IPS DF 19.7 (cell line): ENCODE data around the gene CREB1.
"Not testable (repeated sequence)": the region's sequence is repeated elsewhere in the genome, so short reads cannot be mapped to it uniquely, and the experiment has no call there.

ENCODE experiments used
- DNase-seq: peaks from one replicate; pipeline ENCODE4 v3.0.0-alpha.2; 2013; ENCODE audit warnings: low read depth, low spot score

The CREB1 gene

DNA sequence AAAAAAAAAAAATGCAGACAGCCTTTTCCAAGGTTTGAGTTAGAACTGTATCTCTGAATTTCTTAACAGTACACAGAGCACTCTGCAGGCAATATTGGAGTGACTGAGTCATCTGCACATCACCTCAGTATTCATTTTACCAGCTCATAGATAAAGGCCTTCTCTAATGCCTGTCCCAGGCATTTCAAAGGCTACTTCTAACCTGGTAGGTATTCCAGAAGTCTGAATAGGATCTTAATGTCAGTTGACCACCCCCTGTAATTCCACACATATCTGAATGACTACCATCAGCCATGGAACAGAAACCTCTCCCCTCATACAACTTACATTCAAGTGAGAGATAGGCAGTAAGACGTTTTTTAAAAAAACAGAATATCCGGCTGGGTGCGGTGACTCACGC is 86.4 kb downstream of the CREB1 start:
- DNase-seq = no peak

DNA sequence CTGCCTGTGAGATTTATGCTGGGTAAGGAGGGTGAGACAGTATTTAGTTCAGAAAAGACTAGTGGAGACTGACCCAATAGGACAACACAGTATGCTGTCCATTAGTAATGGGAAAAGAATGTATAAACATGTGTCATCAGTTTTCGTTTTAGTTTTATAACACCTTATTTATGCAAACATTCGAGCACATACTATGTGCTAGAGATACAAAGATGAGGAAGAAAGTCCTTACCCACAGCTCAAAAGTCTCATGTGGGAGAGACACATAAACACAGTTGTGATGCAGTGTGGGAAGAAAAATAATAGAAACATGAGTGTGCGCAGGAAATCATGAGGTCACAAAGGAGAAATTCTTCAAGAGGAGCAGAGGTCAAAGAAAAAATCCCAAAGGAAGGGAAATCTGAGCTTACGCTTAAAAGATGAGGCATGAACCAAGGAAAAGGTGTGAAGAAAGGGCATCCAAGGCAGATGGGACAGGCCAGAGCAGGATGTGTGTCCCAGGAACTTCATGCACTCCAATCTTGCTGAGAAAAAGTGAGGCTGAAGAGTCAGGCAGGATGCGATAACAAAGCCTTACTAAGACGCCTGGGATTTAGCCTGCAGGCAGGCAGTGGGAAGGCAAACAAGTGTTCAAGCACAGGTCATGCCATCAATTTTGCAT is 87.4 kb downstream of the CREB1 start:
- DNase-seq = no peak

DNA sequence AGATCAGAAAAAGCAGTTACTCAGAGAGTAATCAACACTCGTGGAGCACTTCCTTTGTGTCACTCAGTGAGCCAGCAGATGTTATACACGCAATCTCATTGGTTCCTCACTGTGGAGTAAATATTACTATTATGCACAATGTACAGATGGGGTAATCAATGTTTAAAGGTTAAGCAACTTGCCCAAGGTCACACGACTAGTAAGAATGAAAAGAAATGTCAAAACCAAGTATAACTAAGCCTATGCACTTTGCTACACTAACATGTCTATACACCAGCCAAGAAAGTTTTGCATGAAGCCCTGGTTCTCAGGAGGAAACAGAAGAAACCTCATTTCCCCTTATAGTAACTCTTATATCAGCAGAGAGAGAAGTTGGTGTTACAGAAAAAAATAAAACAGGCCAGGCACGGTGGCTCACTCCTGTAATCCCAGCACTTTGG is 90.0 kb downstream of the CREB1 start:
- no peak for DNase-seq

DNA sequence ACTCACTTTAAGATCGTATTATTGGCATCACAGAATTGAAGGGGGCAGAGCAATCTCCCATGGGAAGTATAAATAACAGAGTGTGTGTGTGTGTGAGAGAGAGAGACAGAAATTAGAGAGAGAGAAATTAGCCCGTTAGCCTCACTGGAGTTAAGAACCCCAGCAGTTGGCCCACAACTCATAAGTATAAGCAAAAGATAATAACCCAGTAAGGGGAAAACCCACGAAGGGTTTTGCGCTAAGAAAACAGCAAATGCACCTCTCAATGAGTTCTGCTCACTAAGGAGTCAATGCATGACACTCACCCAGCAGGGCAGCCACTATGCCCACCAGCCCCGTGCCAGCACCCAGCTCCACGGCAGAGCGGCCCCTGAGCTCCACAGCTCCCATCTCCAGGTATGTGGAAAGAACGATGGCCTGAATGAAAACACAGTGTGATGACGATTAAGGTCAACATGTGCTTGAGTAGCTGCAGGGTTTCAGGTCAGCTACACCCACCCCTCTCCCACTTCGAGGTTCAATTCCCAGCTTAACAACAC is 91.8 kb downstream of the CREB1 start:
- DNase-seq = no peak

DNA sequence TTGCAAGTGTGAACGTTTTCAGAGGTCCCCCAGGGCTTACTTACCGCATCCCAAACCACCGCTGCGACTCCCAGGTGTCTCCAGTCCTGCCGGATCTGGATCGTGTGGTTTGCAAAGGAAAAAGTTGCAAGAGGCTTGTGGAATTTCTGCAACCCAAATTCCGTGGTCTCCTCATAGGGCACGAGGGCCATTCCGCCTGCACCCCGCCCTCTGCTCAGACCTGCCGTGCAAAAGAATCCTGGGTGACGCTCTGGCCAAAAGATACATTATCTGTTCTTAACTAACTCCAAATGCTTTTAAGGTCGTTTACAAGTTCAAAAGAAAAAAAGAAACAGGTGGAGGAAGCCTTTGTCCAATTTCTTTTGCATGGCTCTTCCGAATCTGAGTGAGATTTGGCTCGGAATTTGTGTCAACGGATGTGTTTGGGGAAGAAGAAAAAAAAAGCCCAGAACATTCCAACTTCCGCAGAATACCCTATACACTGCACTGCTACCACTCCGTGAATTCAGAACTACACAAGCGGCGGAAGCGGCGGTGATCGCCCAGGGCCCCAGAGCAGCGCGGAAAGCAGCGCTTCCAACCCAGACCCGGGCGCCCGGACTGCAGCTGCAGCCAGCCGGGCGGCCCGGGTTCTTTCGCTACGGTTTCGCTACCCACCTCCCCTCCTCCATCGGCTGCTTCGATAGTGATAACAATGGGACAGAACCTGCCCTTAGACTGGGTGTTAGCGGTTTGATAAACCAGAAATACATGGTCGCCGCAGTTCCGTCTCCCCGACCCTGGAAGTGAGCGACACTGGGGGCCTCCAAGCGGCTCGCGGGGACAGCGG is 94.6 kb downstream of the CREB1 start:
- peak; percentile 17 for DNase-seq

DNA sequence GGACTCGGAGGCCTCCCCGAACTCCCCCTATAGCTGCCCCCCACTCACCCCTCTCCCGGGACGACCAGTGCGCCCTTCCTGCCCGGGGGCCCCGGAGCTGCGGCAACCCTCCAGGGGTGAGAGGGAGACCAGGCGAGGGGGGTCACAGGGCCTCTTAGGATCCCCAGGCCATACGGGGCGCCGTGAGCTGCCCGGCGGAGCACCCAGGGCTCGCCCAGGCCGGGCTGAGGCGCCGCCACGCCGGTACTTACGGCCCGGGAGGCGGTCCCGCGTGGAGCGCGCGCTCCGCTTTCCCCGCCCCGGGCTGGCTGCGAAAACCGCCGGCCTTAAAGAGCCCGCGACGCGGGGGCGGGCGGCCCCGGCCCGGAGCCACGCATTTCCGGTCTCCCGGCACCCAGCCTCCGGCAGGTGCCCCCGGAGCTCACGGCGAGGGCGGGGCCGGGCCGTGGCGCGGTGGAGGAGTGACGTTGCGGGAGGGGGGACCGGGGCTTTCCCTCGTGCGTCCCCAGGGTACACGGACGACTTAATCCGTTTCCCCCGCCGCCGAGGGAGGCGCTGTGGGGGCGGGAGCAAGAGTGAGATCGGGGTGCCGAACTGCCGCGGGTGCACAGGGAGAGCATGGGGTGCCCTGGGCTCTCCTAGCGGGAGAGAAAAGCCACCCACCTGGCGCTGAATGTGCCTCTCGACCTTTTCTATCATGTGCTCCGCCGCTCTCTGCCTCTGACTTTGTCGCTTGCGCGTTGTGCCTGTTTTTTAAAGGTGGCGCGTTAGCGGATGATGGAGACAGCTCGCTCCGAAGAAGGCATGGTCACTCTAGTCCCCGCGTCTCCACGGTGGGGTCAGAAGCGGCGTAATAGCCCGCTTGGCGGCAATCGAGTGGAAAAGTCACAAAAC is 95.5 kb downstream of the CREB1 start, which contains the start of gene METTL21A:
Gene METTL21A (minus strand): TSS at position 381 of the 894 bp plus-strand sequence. CDS start 1,019 bp downstream, outside the sequence.
- peak; percentile 28 for DNase-seq

DNA sequence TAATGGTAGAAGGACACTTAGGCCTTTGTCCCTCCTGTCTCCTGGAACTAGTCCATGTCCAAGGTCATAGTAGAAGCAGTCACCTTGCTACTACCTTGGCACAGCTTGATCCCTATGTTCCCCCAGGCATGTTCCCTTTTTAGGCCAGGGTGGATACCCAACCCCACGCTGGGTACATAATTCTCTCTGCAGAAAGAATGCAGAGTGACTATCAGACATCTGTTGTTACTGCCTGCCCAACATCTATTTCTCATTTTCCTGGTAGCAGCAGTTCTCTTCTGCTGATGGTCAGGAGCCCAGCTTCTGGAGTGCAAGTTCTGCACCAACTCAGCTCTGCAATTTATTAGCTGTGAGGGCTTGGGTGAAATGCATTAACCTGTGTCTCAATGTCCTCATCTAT is 99.8 kb downstream of the CREB1 start:
- DNase-seq = no peak

DNA sequence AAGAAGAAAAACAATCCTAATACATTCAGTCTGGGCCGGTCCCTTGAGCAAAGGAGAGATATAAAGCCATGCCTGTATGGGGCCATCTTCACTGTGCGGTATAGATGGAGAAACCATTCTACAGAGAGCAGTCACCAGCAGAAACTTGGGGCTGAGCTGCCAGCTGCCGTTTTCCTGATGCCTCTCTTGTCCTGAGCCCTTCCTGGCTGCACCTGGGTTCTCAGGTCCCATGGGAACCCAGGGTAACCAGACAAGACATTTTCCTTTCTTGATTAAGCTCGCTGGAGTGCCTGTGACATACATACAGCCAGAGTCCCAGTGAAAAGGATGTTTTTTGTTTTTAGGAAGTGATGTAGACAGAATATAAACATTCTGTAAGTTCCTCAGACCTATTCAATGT is 100.7 kb downstream of the CREB1 start:
- no peak for DNase-seq

DNA sequence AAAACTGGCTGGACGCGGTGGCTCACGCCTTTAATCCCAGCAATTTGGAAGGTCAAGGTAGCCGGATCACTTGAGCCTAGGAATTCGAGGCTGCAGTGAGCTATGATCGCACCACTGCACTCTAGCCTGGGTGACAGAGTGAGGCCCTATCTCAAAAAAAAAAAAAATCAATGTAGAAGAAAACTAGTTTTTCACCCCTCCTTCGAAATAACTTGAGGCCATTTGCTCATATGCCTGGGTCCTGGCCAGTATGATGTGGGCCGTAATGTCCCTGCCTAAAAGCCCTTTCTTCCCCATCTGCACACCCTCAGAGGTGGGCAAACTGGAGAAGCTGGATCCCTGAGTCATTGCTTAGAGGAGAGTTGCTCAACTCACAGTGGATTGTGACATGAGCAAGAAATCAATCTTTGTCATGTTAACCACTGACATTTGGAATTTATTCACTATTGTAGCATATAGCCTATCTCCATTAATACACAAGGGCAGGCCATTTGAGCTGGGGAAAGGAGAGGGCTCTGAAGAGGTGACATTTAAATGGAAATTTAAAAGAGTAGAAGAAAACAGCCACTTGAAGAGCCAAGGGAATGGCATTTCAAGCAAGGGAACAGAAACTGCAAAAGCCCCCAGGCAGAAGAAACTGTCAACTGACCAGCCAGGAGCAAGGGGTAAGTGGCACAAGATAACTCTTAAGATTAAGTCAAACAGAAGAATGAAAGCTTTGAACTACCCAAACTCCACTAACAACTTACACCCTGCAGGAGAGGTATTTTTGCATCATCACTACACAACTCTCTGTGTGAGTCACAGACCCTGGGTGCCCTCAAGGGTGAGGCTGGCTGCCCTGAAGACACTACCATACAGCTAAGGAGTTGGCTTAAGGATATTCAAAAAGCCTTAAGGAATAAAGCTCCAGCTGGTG is 103.1 kb downstream of the CREB1 start:
- DNase-seq = no peak

DNA sequence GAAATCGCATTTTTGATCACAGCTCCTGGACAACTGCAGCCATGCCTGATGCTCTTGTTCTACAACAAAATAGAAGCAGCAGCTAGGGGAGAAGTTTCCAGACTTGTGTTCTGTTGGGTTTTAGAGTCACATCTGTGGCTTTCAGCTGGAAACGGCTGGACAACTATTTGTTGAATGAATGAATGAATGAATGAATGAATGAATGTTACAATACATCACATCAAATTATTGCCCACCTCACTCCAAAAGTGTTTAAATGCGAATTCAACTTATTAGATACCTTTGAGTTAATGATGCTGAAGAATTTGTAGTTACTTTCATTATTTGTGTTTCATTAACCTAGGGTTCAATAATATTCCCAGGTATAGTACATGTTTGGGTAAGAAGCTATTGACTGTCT is 103.9 kb downstream of the CREB1 start:
- DNase-seq = no peak

DNA sequence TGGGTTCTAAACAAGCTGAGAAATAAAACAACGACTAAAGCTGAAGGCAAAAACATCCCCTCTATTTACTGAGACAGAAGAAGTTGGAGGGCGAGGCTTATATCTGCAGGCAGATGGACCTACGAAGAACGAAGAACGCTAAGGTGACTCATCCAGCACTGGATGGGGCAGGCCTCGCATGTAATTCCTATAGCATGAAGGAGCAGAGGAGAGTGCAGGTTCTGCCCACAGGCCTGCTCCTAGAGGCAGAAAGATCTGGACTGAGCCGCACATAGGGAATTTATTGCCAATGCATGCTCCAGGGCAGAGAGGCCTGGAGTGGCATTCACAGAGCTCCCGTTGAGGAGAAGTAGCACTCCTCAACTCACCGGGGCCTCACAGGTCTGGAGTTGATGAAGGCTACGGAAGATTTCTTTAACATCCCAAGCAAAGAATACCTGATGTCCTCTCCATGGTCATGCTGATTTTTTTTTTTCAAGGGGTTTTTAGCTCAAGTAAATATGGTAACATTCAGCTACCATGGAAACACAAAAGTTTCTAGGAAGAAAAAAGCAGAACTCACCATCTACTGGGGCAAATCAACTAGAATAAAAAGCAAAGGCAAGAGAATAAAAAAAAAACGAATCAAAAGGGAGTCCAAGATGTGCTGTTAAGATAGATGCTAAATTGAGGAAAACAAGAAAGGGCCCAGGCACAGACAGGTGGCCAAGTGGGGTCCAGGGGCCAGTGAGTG is 105.9 kb downstream of the CREB1 start:
- no peak for DNase-seq

DNA sequence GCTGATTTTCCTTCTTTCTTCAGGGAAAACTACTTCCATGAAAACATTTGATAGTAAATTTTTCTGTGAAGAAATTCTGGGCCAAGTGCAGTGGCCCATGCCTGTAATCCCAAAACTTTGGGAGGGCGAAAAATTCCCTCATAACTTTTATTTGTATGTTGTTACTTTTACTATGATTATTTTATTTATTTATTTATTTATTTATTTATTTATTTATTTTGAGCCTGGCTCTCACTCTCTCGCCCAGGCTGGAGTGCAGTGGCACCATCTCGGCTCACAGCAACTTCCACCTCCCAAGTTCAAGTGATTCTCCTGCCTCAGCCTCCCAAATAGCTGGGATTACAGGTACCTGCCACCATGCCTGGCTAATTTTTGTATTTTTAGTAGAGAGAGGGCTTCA is 109.5 kb downstream of the CREB1 start:
- not testable (repeated sequence) for DNase-seq

DNA sequence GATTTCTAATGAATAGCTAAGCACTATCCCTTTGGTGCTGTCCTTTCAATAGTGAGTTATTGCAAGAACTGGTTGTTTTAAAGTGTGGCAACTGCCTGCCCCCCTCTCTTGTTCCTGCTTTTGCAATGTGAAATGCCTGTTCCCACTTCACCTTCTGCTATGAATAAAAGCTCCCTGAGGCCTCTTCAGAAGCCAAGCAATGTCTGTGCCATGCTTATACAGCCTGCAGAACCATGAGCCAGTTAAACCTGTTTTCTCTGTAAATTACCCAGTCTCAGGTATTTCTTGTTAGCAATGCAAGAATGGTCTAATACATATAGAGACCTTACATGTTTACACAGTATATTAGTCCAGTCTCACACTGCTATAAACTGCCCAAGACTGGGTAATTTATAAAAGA is 110.4 kb downstream of the CREB1 start:
- DNase-seq = no peak

DNA sequence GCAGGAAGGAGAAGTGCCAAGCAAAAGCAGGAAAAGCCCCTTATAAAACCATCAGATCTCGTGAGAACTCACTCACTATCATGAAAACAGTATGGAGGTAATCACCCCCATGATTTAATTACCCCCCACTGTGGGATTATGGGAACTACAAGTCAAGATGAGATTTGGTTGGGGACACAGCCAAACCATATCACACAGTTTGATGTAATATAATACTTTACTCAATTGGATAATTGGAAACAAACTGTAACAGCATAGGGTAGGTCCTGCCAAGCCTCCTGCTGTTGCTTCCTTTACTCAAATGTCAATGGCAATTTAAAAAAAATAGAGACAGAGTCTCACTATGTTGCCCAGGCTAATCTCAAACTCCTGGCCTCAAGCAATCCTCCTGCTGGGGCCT is 110.9 kb downstream of the CREB1 start:
- no peak for DNase-seq

DNA sequence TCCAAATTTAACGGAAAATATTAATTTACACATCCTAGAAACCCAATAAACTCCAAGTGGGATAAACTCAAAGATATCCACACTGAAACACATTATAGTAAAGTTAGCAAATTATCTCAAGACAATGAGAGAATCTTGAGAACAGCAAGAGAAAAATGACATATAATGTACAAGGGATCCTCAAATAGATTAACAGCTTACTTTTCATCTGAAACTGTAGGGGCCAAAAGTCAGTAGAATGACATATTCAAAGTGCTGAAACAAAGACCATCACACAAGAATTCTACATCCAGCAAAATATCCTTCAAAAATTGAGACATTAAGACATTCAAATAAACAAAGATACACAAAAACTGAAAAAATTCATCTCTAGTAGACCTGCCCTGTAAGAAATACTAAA is 114.1 kb downstream of the CREB1 start:
- no peak for DNase-seq

DNA sequence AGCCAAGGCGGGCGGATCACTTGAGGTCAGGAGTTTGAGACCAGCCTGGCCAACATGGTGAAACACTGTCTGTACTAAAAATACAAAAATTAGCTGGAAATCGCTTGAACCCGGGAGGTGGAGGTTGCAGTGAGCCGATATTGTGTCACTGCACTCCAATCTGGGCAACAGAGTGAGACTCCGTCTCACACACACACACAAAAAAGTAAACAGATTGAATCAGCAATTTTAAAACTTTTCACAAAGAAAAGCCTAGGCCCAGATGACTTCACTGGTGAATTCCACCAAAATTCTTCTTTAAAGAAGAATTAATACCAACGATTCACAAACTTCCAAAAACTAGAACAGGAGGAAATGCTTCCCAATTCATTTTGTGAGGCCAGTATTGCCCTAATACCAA is 116.8 kb downstream of the CREB1 start:
- not testable (repeated sequence) for DNase-seq
